Ectodermal cell (in vitro differentiated cells): ENCODE data around the gene CST3.

Experiments
- H3K27ac ChIP-seq: 2 replicates; pipeline ENCODE4 v1.7.0; 2013; ENCODE audit warnings: mild to moderate bottlenecking, low read depth, low read length; ENCODE audit not compliant: insufficient read depth, poor library complexity, severe bottlenecking
- H3K27me3 ChIP-seq: 2 replicates; pipeline ENCODE4 v1.7.0; 2013; ENCODE audit warnings: mild to moderate bottlenecking, low read length; ENCODE audit not compliant: insufficient read depth, control insufficient read depth, poor library complexity, severe bottlenecking
- H3K36me3 ChIP-seq: one replicate; pipeline ENCODE4 v1.7.0; 2013; ENCODE audit warnings: low read length; ENCODE audit not compliant: control insufficient read depth, insufficient read depth
- H3K4me1 ChIP-seq: one replicate; pipeline ENCODE4 v1.7.0; 2013; ENCODE audit warnings: low read length; ENCODE audit not compliant: control insufficient read depth, insufficient read depth
- H3K4me3 ChIP-seq: 2 replicates; pipeline ENCODE4 v1.7.0; 2013; ENCODE audit warnings: low read depth, low read length, control low read depth; ENCODE audit not compliant: insufficient read depth
- H3K9me3 ChIP-seq: 2 replicates; pipeline ENCODE4 v1.7.0; 2013; ENCODE audit warnings: mild to moderate bottlenecking, low read length, moderate library complexity; ENCODE audit not compliant: control insufficient read depth
- WGBS, 2 experiments: methylation state at CpG; one replicate each; pipeline ENCODE4 v1.1.7; 2013; ENCODE audit warnings: missing lambda C conversion rate in 2 of 2; 5-methylcytosine and 5-hydroxymethylcytosine counted together

CST3 gene

GRCh38 chr20:23629542-23630391 is 8.0 kb downstream of the CST3 start:
- Histone ChIP-seq H3K36me3 (no peaks in the 10 kb centered on the region), H3K4me1 (peaks cover 4% of the 10 kb centered on the region), H3K4me3 (no peak overlapping the region), H3K27ac (no peak overlapping the region), H3K9me3 (no peaks in the 10 kb centered on the region), H3K27me3 (no peaks in the 10 kb centered on the region)
- 87% methylated on average over 12 of the region's 12 CpGs for WGBS, 2 experiments

DNA sequence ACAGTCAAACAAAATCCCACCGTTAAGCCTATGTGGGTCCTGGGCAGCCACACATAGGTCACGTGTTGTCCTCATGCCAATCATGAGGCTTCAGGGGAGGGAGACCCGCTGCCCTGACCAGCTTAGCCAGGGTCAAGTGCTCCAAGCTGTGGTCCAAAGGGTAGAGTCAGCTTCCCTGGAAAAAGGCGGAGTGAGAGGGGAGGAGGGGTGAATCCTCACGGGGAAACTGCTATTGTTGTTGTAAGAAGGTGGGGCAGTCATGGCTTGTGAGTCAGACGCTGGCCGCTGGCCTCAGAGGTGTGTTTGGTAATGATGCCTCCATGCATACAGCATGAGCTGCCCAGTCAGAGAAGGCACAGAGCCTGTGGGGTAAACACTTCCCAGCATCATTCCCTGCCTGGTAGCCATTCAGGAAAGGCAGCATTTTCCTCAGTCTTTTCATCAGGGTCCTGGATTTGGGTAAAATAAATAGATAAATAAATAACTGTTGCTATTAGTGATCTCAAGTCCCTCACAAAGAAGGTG is 8.7 kb downstream of the CST3 start:
- Histone ChIP-seq H3K27ac (no peak overlapping the region), H3K9me3 (no peaks in the 10 kb centered on the region), H3K4me3 (no peak overlapping the region), H3K27me3 (no peaks in the 10 kb centered on the region), H3K4me1 (peaks cover 4% of the 10 kb centered on the region), H3K36me3 (no peaks in the 10 kb centered on the region)
- 63 to 67% methylated on average over 7 of the region's 7 CpGs for WGBS, 2 experiments

- Histone ChIP-seq H3K36me3 (no peaks in the 10 kb centered on the region), H3K27me3 (no peaks in the 10 kb centered on the region), H3K27ac (no peak overlapping the region), H3K4me1 (peaks cover 4% of the 10 kb centered on the region), H3K4me3 (no peak overlapping the region), H3K9me3 (no peaks in the 10 kb centered on the region)
- 93 to 95% methylated on average over 6 of the region's 6 CpGs for WGBS, 2 experiments
These were observed 9.2 kb downstream of the CST3 start for GRCh38 chr20:23628402-23629016.

GRCh38 chr20:23627501-23627900 is 10.3 kb downstream of the CST3 start:
- Histone ChIP-seq H3K4me1 (peaks cover 6% of the 10 kb centered on the region), H3K27ac (no peak overlapping the region), H3K27me3 (no peaks in the 10 kb centered on the region), H3K36me3 (no peaks in the 10 kb centered on the region), H3K9me3 (no peaks in the 10 kb centered on the region), H3K4me3 (no peak overlapping the region)
- WGBS, 2 experiments, result 93 to 96% methylated on average over 3 of the region's 3 CpGs

DNA sequence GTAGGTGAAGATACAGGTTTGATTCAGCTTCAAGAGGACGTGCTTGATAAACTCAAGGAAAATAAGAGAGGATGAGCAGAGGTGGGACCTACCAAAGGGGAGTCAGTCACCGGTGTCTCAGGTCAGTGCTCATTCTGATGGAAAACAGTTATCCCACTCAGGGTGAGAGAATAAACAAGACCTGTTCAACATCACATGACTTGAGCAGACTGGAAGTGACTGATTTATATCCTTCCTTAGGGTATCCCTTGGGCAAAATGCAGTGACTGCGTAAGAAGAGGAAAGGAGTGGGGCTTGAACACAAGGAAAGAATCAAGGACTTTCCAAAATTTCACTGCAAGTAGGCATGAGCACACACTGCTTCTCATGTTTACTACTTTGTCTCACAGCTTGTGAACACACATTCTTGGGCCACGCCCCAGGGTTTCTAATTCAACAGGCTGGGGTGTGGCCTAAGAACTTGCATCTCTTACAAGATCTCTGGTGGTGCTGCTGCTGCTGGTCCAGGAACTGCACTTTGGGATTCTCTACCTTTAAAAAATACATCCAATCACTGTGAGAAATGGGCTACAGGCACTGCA is 11.6 kb downstream of the CST3 start:
- H3K27ac ChIP-seq, result no peak overlapping the region
- 89 to 90% methylated on average over 4 of the region's 4 CpGs for WGBS, 2 experiments
- H3K36me3 ChIP-seq, result no peaks in the 10 kb centered on the region
- H3K9me3 ChIP-seq, result no peaks in the 10 kb centered on the region
- H3K27me3 ChIP-seq, result no peaks in the 10 kb centered on the region
- H3K4me1 ChIP-seq, result peaks cover 6% of the 10 kb centered on the region
- H3K4me3 ChIP-seq, result no peak overlapping the region

DNA sequence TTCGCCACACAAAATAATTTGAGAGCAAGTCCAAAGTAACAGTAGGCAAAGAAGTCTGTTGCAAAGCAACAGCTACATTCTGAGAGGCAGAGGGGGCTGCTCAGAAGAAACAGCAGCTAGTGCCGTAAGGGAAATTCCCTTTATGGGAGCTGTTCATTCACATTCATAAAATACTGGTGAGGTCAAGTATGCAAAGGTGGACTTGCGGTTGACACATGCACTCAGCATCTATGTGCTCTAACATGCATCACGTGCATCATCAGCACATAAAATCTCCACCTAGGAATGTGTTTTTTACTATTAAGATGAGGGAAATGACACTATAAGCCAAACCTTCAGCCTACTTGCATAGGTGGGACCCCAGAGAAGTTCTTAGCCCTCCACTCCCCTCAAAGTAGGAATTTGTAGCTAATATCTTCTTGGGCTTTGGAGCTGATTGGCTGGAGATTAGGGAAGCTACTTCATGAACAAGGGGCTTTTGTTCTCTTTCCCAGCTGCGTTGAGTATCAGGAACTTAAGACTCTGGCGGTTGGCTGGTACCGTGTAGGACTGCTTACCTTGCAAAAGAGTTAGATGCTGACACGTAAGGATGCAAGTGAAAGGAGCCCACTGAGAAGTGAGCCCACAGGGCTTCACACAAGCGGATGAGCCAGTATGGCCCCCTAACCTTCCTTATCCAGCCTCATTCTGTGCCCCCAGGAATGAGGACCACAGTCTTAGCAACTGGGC is 12.4 kb downstream of the CST3 start:
- H3K9me3 ChIP-seq, result no peaks in the 10 kb centered on the region
- H3K27ac ChIP-seq, result no peak overlapping the region
- H3K4me3 ChIP-seq, result no peak overlapping the region
- 91 to 92% methylated on average over 8 to 9 of the region's 9 CpGs for WGBS, 2 experiments
- H3K4me1 ChIP-seq, result peaks cover 6% of the 10 kb centered on the region
- no peaks in the 10 kb centered on the region for H3K36me3 ChIP-seq
- no peaks in the 10 kb centered on the region for H3K27me3 ChIP-seq

DNA sequence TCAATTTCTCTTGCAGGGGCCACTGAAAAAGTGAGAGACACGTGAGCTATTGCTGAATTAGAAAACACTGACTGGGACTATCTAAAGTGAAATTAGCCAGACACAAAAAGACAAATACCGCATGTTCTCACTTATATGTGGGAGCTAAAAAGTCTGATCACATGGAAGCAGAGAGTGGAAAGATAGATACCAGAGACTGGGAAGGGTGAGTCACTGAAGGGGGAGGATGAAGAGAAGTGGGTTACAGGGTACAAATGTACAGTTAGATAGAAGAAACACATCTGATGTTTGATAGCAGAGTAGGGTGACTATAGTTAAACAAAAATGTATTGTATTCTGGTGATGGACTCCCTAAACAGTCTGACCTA is 13.4 kb downstream of the CST3 start:
- H3K36me3 ChIP-seq, result no peaks in the 10 kb centered on the region
- WGBS, 2 experiments, result 83 to 95% methylated on average over 2 of the region's 2 CpGs
- H3K4me3 ChIP-seq, result no peak overlapping the region
- no peaks in the 10 kb centered on the region for H3K9me3 ChIP-seq
- H3K4me1 ChIP-seq, result peaks cover 6% of the 10 kb centered on the region
- no peaks in the 10 kb centered on the region for H3K27me3 ChIP-seq
- no peak overlapping the region for H3K27ac ChIP-seq

DNA sequence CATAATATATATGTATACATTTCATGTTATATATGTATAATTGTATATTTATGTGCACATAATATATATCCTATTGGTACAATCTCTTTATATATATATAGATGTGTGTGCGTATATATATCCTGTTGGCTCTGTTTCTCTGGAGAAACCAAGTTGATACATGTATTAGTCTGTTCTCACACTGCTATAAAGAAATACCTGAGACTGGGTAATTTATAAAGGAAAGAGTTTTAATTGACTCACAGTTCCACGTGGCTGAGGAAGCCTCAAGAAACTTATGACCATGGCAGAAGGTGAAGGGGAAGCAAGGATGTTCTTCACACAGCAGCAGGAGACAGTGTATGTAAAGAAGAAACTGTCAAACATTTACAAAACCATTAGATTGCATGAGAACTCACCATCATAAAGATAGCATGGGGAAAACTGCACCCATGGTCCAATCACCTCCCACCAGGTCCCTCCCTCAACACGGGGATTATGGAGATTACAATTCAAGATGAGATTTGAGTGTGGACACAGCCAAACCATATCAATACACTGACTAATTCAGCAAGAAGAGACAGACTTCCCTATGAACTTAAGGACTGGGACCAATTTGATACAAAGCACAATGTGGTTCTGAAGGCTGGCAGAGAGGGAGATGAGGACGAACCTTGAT is 14.0 kb downstream of the CST3 start:
- Histone ChIP-seq H3K27me3 (no peaks in the 10 kb centered on the region), H3K36me3 (no peaks in the 10 kb centered on the region), H3K4me1 (peaks cover 6% of the 10 kb centered on the region), H3K27ac (no peak overlapping the region), H3K9me3 (no peaks in the 10 kb centered on the region), H3K4me3 (no peak overlapping the region)
- WGBS, 2 experiments, result 83 to 95% methylated on average over 3 to 4 of the region's 4 CpGs

DNA sequence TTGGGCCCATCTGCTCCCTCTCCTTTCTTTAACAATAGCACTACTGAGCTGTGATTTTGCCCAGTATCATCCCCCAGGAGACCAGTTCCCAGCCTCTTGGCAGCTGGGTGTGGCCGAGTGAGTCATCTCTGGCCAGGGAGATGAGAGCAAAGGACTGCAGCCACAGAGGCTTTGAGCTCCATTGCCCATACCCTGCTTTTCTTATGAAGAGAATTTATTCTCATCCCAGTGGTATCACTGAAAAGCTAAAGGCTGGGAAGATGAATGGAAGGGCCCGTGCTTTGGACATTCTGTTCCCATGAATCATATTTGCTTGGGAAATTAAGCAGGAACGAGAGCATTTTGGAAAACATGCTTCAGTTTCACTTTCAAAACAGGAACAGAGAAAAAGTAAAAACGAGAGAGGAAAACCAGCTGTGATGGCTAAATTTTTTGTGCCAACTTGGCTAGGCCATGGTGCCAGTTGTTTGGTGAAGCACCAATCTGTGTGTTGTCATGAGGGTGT is 14.9 kb downstream of the CST3 start:
- Histone ChIP-seq H3K4me1 (peaks cover 6% of the 10 kb centered on the region), H3K36me3 (no peaks in the 10 kb centered on the region), H3K9me3 (no peaks in the 10 kb centered on the region), H3K4me3 (no peak overlapping the region), H3K27me3 (no peaks in the 10 kb centered on the region), H3K27ac (no peak overlapping the region)
- WGBS, 2 experiments, result 68 to 72% methylated on average over 4 of the region's 4 CpGs
